IPS-15b (cell line): ENCODE data around the gene OR4Q2.

Experiments used
- H3K27me3 ChIP-seq: one replicate; pipeline ENCODE4 v1.6.1; 2013; ENCODE audit warnings: low read length; ENCODE audit not compliant: control insufficient read depth, insufficient read depth
- H3K36me3 ChIP-seq: one replicate; pipeline ENCODE4 v1.6.1; 2013; ENCODE audit warnings: low read length; ENCODE audit not compliant: control insufficient read depth, insufficient read depth
- H3K4me1 ChIP-seq: one replicate; pipeline ENCODE4 v1.6.1; 2013; ENCODE audit warnings: mild to moderate bottlenecking, low read length; ENCODE audit not compliant: control insufficient read depth, insufficient read depth
- H3K4me3 ChIP-seq: one replicate; pipeline ENCODE4 v1.5.1; 2013; ENCODE audit warnings: low read depth, low read length
- H3K9ac ChIP-seq: one replicate; pipeline ENCODE4 v1.6.1; 2013; ENCODE audit warnings: low read depth, mild to moderate bottlenecking, low read length
- H3K9me3 ChIP-seq: one replicate; pipeline ENCODE4 v1.6.1; 2013; ENCODE audit warnings: mild to moderate bottlenecking, low read length; ENCODE audit not compliant: control insufficient read depth, insufficient read depth

Gene OR4Q2

GRCh38 chr14:20048202-20048601, 46.2 kb downstream of the OR4Q2 start:
- no peaks in the 10 kb centered on the region for H3K4me1 ChIP-seq
- H3K36me3 ChIP-seq: no peaks in the 10 kb centered on the region
- no peak overlapping the region for H3K9ac ChIP-seq
- H3K9me3 ChIP-seq: peaks cover 3% of the 10 kb centered on the region
- H3K27me3 ChIP-seq: no peaks in the 10 kb centered on the region
- no peak overlapping the region for H3K4me3 ChIP-seq
